K562 (cell line): ENCODE measurements around the gene CCNDBP1. TPM values are rescaled to one million over a fixed set of nuclear protein-coding genes. Genes with fewer than 3 reads are reported as not detected.
A peak's percentile ranks its signal among the peaks of the same experiment; 100 is the strongest.
"Not testable (repeated sequence)": the region's sequence is repeated elsewhere in the genome, so short reads cannot be mapped to it uniquely, and the experiment has no call there.

ENCODE experiments used
- ATAC-seq: fragments of 200-7000 bp; cut with Tn5 transposase; 3 replicates; pipeline ENCODE4 v1.9.1; 2020; ENCODE audit warnings: moderate library complexity
- BruUV-seq: library from RNA; stranded (reverse); fragments of 400-500 nt; replicated peaks from 2 replicates; lab custom pipeline; 2021; lab: Mats Ljungman, UMichigan
- CTCF ChIA-PET: fragments of 300-600 bp; formaldehyde crosslinking; extraction: SDS; loops from one replicate; lab custom pipeline; 2021; ENCODE audit warnings: low intra/inter-chr PET ratio; lab: Yijun Ruan, JAX
- POLR2A ChIA-PET: fragments of 300-600, 350-650 bp; sonication (Branson Sonifier 250); formaldehyde crosslinking; extraction: SDS; loops from one replicate; lab custom pipeline; 2021; ENCODE audit warnings: antibody characterized with exemption, inconsistent platforms; lab: Yijun Ruan, JAX
- DNase-seq, 4 experiments: peaks; one replicate each; pipeline versions ENCODE4 v3.0.0 to v3.0.0-alpha.2; 2011 to 2018; ENCODE audit warnings: low spot score in 3 of 4, mixed read lengths in 3 of 4; ENCODE audit errors: extremely low read depth in 1 of 4
- FAIRE-seq: peaks from 2 replicates; lab custom pipeline; 2011; peaks lifted over from hg19 to GRCh38; lab: Jason Lieb, UNC
- H2AFZ ChIP-seq: 2 replicates; pipeline ENCODE4 v1.6.0; 2011; ENCODE audit warnings: low read depth, low read length, control low read depth, inconsistent platforms
- H3K27ac ChIP-seq: fragments of 200-600 bp; 3 replicates; pipeline ENCODE4 v1.8.0; 2011; ENCODE audit warnings: low read depth, mild to moderate bottlenecking, control low read depth, inconsistent platforms, low read length, moderate library complexity, mixed read lengths; ENCODE audit errors: extremely low read depth
- H3K27me3 ChIP-seq, 2 experiments: fragments of 300-600 bp in 1 of 2; 2 replicates in 1 of 2; 3 replicates in 1 of 2; pipeline versions ENCODE4 v1.6.0 to v1.8.0; 2011; ENCODE audit warnings: inconsistent platforms in 2 of 2, low read length in 2 of 2, mild to moderate bottlenecking in 1 of 2, mixed read lengths in 1 of 2, moderate library complexity in 1 of 2; ENCODE audit not compliant: control insufficient read depth in 2 of 2, insufficient read depth in 2 of 2
- H3K36me3 ChIP-seq: fragments of 300-600 bp; 3 replicates; pipeline ENCODE4 v1.8.0; 2011; ENCODE audit warnings: mild to moderate bottlenecking, low read length, inconsistent platforms; ENCODE audit not compliant: control insufficient read depth, insufficient read depth
- H3K4me1 ChIP-seq, 2 experiments: fragments of 200-600 bp in 1 of 2; replicated peaks in 1 of 2; 2 replicates in 1 of 2; 3 replicates in 1 of 2; pipeline versions ENCODE4 v1.5.1 to v1.8.0; 2011; ENCODE audit warnings: inconsistent platforms in 2 of 2, low read length in 2 of 2, mild to moderate bottlenecking in 1 of 2, mixed read lengths in 1 of 2, moderate library complexity in 1 of 2; ENCODE audit not compliant: control insufficient read depth in 2 of 2, insufficient read depth in 2 of 2
- H3K4me2 ChIP-seq: 2 replicates; pipeline ENCODE4 v1.6.1; 2011; ENCODE audit warnings: low read length, control low read depth, inconsistent platforms, mixed read lengths; ENCODE audit not compliant: insufficient read depth
- H3K4me3 ChIP-seq: fragments of 200-600 bp; sonication (generic), shearing (Covaris generic); 2 replicates; pipeline ENCODE4 v1.5.1; 2016; ENCODE audit warnings: control low read depth, inconsistent platforms
- H3K79me2 ChIP-seq: fragments of 200-600 bp; 3 replicates; pipeline ENCODE4 v1.8.0; 2011; ENCODE audit warnings: low read length, inconsistent platforms; ENCODE audit not compliant: control insufficient read depth, insufficient read depth
- H3K9ac ChIP-seq, 2 experiments: 2 replicates each; pipeline versions ENCODE4 v1.6.0 to v1.6.1; 2011; ENCODE audit warnings: low read depth in 2 of 2, low read length in 2 of 2, control low read depth in 1 of 2, inconsistent platforms in 1 of 2, mild to moderate bottlenecking in 1 of 2, mixed read lengths in 1 of 2; ENCODE audit not compliant: insufficient read depth in 1 of 2
- H3K9me1 ChIP-seq: one replicate; pipeline ENCODE4 v1.6.0; 2011; ENCODE audit warnings: inconsistent platforms, mild to moderate bottlenecking, low read length, moderate library complexity; ENCODE audit not compliant: control insufficient read depth, insufficient read depth
- H3K9me3 ChIP-seq: replicated peaks from 2 replicates; pipeline ENCODE4 v1.5.1; 2011; ENCODE audit warnings: low read depth, low read length, inconsistent platforms; ENCODE audit not compliant: control insufficient read depth, insufficient read depth
- H4K20me1 ChIP-seq: replicated peaks from 2 replicates; pipeline ENCODE4 v1.6.1; 2011; ENCODE audit warnings: low read length, inconsistent platforms, mixed read lengths; ENCODE audit not compliant: control insufficient read depth, insufficient read depth
- ID3 ChIP-seq, 2 experiments: fragments of 250-450 bp in 1 of 2; fragments of 450-650 bp in 1 of 2; sonication (Bioruptor Pico) in 1 of 2; IDR thresholded peaks; 2 replicates each; pipeline versions ENCODE4 v1.6.1 to v1.8.0; 2016 to 2021; ENCODE audit warnings: mild to moderate bottlenecking in 2 of 2, moderate library complexity in 2 of 2, missing compliant biosample characterization in 1 of 2, missing genetic modification characterization in 1 of 2
- WGBS: fragments of 100-300 bp; shearing (Covaris generic); methylation state at CpG from one replicate; pipeline ENCODE4 v1.1.6; 2016; ENCODE audit warnings: low coverage, mixed read lengths; ENCODE audit not compliant: insufficient coverage; ENCODE audit errors: missing lambda C conversion rate; 5-methylcytosine and 5-hydroxymethylcytosine counted together
- in situ Hi-C: fragments of 300-500 bp; cut with MboI; formaldehyde crosslinking; loops from 4 replicates; pipeline ENCODE4 v1.15.0; 2018; ENCODE audit warnings: inconsistent platforms, mixed read lengths
- intact Hi-C: fragments of 100-400 bp; cut with micrococcal nuclease; formaldehyde crosslinking; loops from 2 replicates; pipeline ENCODE4 v1.14.2; 2022
- polyA plus RNA-seq, 8 experiments: library from polyadenylated mRNA; depleted of rRNA in 4 of 8; stranded (reverse) in 5 of 8; unstranded in 3 of 8; fragments of >200 nt; fragmentation: Nextera tagmentation in 2 of 8; fragmentation: Illumina TruSeq in 1 of 8; extraction: Ambion mirVana in 2 of 8; extraction: Trizol in 1 of 8; gene quantifications; 2 replicates each; pipeline versions ENCODE4 v1.2.1 to v1.2.3, GENCODE V29; 2011 to 2014; ENCODE audit warnings: inconsistent platforms in 1 of 8, missing spikeins in 1 of 8
- total RNA-seq, 7 experiments: library from RNA; depleted of rRNA in 6 of 7; stranded (reverse); fragments of >200 nt in 6 of 7; fragmentation: Illumina TruSeq in 2 of 7; extraction: Trizol in 2 of 7; gene quantifications; 2 replicates each; pipeline versions ENCODE4 v1.2.1 to v1.2.3, GENCODE V29; 2011 to 2021; ENCODE audit warnings: low replicate concordance in 1 of 7

The CCNDBP1 gene
- total and polyA plus RNA-seq, 9 of the 15 experiments (the other 6 are each of a cell fraction or from before 2014, with no cell fraction given) = 37.0 to 111 (median 55.5) TPM

GRCh38 chr15:43175656-43176309 lies 9.4 kb upstream of the CCNDBP1 start:
- H4K20me1 ChIP-seq; H3K9me1 ChIP-seq; TF ChIP-seq ID3 (CRISPR knock-in tag; IDR thresholded peaks at IDR 0.05): not testable (repeated sequence)
- TF ChIP-seq ID3 (tag; IDR thresholded peaks at IDR 0.05) = 0 out of 2 replicates have a peak, but pooled peaks have one; percentile 24
- TF ChIP-seq, all 486 proteins: peak for 1; not testable (repeated sequence) for 485
- H3K9me3 ChIP-seq, H2AFZ ChIP-seq, H3K9ac ChIP-seq, H3K27ac ChIP-seq, H3K79me2 ChIP-seq, H3K27me3 ChIP-seq, in situ Hi-C loops, BruUV-seq, H3K4me1 ChIP-seq, CTCF ChIA-PET, ATAC-seq, FAIRE-seq, H3K4me2 ChIP-seq, intact Hi-C loops, DNase-seq, H3K4me3 ChIP-seq, POLR2A ChIA-PET: not testable (repeated sequence)
- H3K36me3 ChIP-seq = peaks cover 31% of the 10 kb centered on the region
- 95% methylated on average over 20 of the region's 25 CpGs for WGBS

- H3K27me3 ChIP-seq, BruUV-seq, DNase-seq, FAIRE-seq, H3K27ac ChIP-seq, intact Hi-C loops, ATAC-seq, H3K9ac ChIP-seq, H3K9me1 ChIP-seq, H3K79me2 ChIP-seq, H3K4me2 ChIP-seq, H3K9me3 ChIP-seq, H4K20me1 ChIP-seq, CTCF ChIA-PET, POLR2A ChIA-PET, H2AFZ ChIP-seq, H3K4me3 ChIP-seq, in situ Hi-C loops, H3K4me1 ChIP-seq: not testable (repeated sequence)
- peaks cover 35% of the 10 kb centered on the region for H3K36me3 ChIP-seq
- WGBS = 73% methylated on average over 2 of the region's 2 CpGs
Observed at GRCh38 chr15:43177147-43177546, 8.1 kb upstream of the CCNDBP1 start.
